HepG2 (cell line): Measurements from ENCODE around the gene RPL23. TPM values are rescaled to one million over a fixed set of nuclear protein-coding genes. Genes with fewer than 3 reads are reported as not detected.

Experiments used
- ATAC-seq: fragments of 200-7000 bp; cut with Tn5 transposase; 3 replicates; pipeline ENCODE4 v1.9.1; 2020; ENCODE audit warnings: mild to moderate bottlenecking, moderate library complexity
- BruUV-seq: library from RNA; stranded (reverse); fragments of 400-500 nt; replicated peaks from 2 replicates; lab custom pipeline; 2021; lab: Mats Ljungman, UMichigan
- CTCF ChIA-PET: fragments of 300-600 bp; formaldehyde crosslinking; extraction: SDS; loops from one replicate; lab custom pipeline; 2021; ENCODE audit warnings: low total read pairs, inconsistent platforms, low intra/inter-chr PET ratio; lab: Yijun Ruan, JAX
- POLR2A ChIA-PET: fragments of 350-600 bp; sonication (Branson Sonifier 250); formaldehyde crosslinking; loops from one replicate; lab custom pipeline; 2020; ENCODE audit warnings: antibody characterized with exemption, inconsistent platforms; lab: Yijun Ruan, JAX
- DNase-seq: peaks from one replicate; pipeline ENCODE4 v3.0.0-alpha.2; 2015; ENCODE audit warnings: low spot score
- FAIRE-seq: peaks from 3 replicates; lab custom pipeline; 2011; peaks lifted over from hg19 to GRCh38; lab: Jason Lieb, UNC
- H2AFZ ChIP-seq: one replicate; pipeline ENCODE4 v1.6.1; 2011; ENCODE audit warnings: low read length, inconsistent platforms
- H3K27ac ChIP-seq: fragments of 300-600 bp; 3 replicates; pipeline ENCODE4 v1.8.0; 2011; ENCODE audit warnings: mixed run types, mild to moderate bottlenecking, mixed read lengths, low read length, inconsistent platforms; ENCODE audit not compliant: insufficient read depth; ENCODE audit errors: extremely low read length
- H3K27me3 ChIP-seq, 2 experiments: fragments of 200-600 bp in 1 of 2; 2 replicates in 1 of 2; 3 replicates in 1 of 2; pipeline versions ENCODE4 v1.6.0 to v1.8.0; 2011; ENCODE audit warnings: low read length in 2 of 2, mild to moderate bottlenecking in 2 of 2, moderate library complexity in 2 of 2, inconsistent platforms in 1 of 2; ENCODE audit not compliant: insufficient read depth in 2 of 2, control insufficient read depth in 1 of 2
- H3K36me3 ChIP-seq, 2 experiments: fragments of 200-600 bp in 1 of 2; replicated peaks in 1 of 2; 2 replicates in 1 of 2; 3 replicates in 1 of 2; pipeline versions ENCODE4 v1.5.1 to v1.8.0; 2011; ENCODE audit warnings: low read length in 2 of 2, inconsistent platforms in 1 of 2; ENCODE audit not compliant: insufficient read depth in 2 of 2, control insufficient read depth in 1 of 2
- H3K4me1 ChIP-seq: 2 replicates; pipeline ENCODE4 v1.5.1; 2012; ENCODE audit warnings: low read length, inconsistent platforms; ENCODE audit not compliant: insufficient read depth
- H3K4me2 ChIP-seq: 2 replicates; pipeline ENCODE4 v1.6.0; 2011; ENCODE audit warnings: low read depth, low read length, inconsistent platforms
- H3K4me3 ChIP-seq, 3 experiments: fragments of 200-600 bp in 1 of 3; sonication (generic), shearing (Covaris generic) in 1 of 3; replicated peaks in 1 of 3; 2 replicates each; pipeline ENCODE4 v1.5.1; 2011 to 2016; ENCODE audit warnings: low read length in 3 of 3, inconsistent platforms in 2 of 3, low read depth in 2 of 3, mild to moderate bottlenecking in 2 of 3, control low read depth in 1 of 3, mixed read lengths in 1 of 3; ENCODE audit not compliant: insufficient read depth in 1 of 3
- H3K79me2 ChIP-seq: one replicate; pipeline ENCODE4 v1.6.1; 2011; ENCODE audit warnings: low read length, inconsistent platforms; ENCODE audit not compliant: insufficient read depth
- H3K9ac ChIP-seq: 2 replicates; pipeline ENCODE4 v1.6.0; 2011; ENCODE audit warnings: mild to moderate bottlenecking, low read depth, low read length, inconsistent platforms; ENCODE audit not compliant: insufficient read depth
- H3K9me3 ChIP-seq: 2 replicates; pipeline ENCODE4 v1.5.1; 2012; ENCODE audit warnings: mild to moderate bottlenecking, low read length
- H4K20me1 ChIP-seq: 2 replicates; pipeline ENCODE4 v1.6.0; 2011; ENCODE audit warnings: inconsistent platforms, mild to moderate bottlenecking, low read length, moderate library complexity; ENCODE audit not compliant: insufficient read depth
- AGO2 ChIP-seq: fragments of 200-400 bp; formaldehyde crosslinking; optimal IDR thresholded peaks from 2 replicates; pipeline ENCODE3; 2017; ENCODE audit warnings: mild to moderate bottlenecking, low read depth, low read length, moderate library complexity
- BORCS8-MEF2B ChIP-seq: sonication (generic); formaldehyde crosslinking; IDR thresholded peaks from 2 replicates; pipeline ENCODE4 v1.8.0; 2022; ENCODE audit warnings: mild to moderate bottlenecking, missing genetic modification reagents
- ETV5 ChIP-seq: IDR thresholded peaks from 2 replicates; pipeline ENCODE4 v1.6.1; 2018; ENCODE audit warnings: missing biosample characterization, missing genetic modification reagents, inconsistent platforms, borderline replicate concordance
- FOXK1 ChIP-seq: sonication (generic); formaldehyde crosslinking; IDR thresholded peaks from 2 replicates; pipeline ENCODE4 v1.4.0; 2020; ENCODE audit warnings: low read depth, missing genetic modification reagents, borderline replicate concordance
- HNRNPL ChIP-seq: fragments of 200-400 bp; formaldehyde crosslinking; IDR thresholded peaks from 2 replicates; pipeline ENCODE4 v1.6.1; 2017; ENCODE audit warnings: mild to moderate bottlenecking, low read depth, low read length
- NRL ChIP-seq: sonication (generic); formaldehyde crosslinking; IDR thresholded peaks from 2 replicates; pipeline ENCODE4 v1.5.0; 2020; ENCODE audit warnings: missing genetic modification reagents, mild to moderate bottlenecking, moderate library complexity, borderline replicate concordance
- RCOR2 ChIP-seq: IDR thresholded peaks from 2 replicates; pipeline ENCODE4 v1.6.1; 2016; ENCODE audit warnings: missing biosample characterization, missing genetic modification reagents
- SRY ChIP-seq: sonication (generic); formaldehyde crosslinking; IDR thresholded peaks from 2 replicates; pipeline ENCODE4 v1.8.0; 2022; ENCODE audit warnings: mild to moderate bottlenecking, missing genetic modification reagents
- TP53 ChIP-seq: sonication (generic); formaldehyde crosslinking; conservative IDR thresholded peaks from 2 replicates; pipeline ENCODE4 v1.4.0; 2020; ENCODE audit warnings: missing genetic modification reagents
- ZNF317 ChIP-seq: sonication (generic); formaldehyde crosslinking; IDR thresholded peaks from 2 replicates; pipeline ENCODE4 v1.5.0; 2020; ENCODE audit warnings: mild to moderate bottlenecking, missing genetic modification reagents
- ZNF589 ChIP-seq: sonication (generic); formaldehyde crosslinking; conservative IDR thresholded peaks from 2 replicates; pipeline ENCODE4 v1.8.0; 2022; ENCODE audit warnings: mild to moderate bottlenecking, moderate library complexity, missing genetic modification reagents
- WGBS: methylation state at CpG from one replicate; pipeline ENCODE4 v1.1.6; 2017; ENCODE audit warnings: low lambda C conversion rate; 5-methylcytosine and 5-hydroxymethylcytosine counted together
- in situ Hi-C: cut with HindIII; loops from 2 replicates; pipeline ENCODE4 v1.10.0; 2017; ENCODE audit warnings: low pct_unique_long_range_greater_than_20kb; ENCODE audit not compliant: extremely low pct_ligation_motif_present
- intact Hi-C: fragments of 100-400 bp; cut with micrococcal nuclease; formaldehyde crosslinking; loops from one replicate; pipeline ENCODE4 v1.10.0; 2022; ENCODE audit not compliant: unreplicated experiment
- polyA plus RNA-seq, 8 experiments: library from polyadenylated mRNA; depleted of rRNA in 3 of 8; stranded (reverse) in 7 of 8; unstranded in 1 of 8; fragments of >200 nt; fragmentation: Illumina TruSeq in 4 of 8; extraction: Trizol in 4 of 8; gene quantifications; 2 replicates each; pipeline versions ENCODE4 v1.2.1 to v1.2.3, GENCODE V29; 2011 to 2016; ENCODE audit warnings: low read depth in 4 of 8, missing spikeins in 1 of 8, mixed read lengths in 1 of 8; ENCODE audit not compliant: insufficient read depth in 1 of 8
- total RNA-seq, 5 experiments: library from RNA; depleted of rRNA; stranded (reverse); fragments of >200 nt; fragmentation: Illumina TruSeq; extraction: Trizol; gene quantifications; 2 replicates each; pipeline ENCODE4 v1.2.3, GENCODE V29; 2016; ENCODE audit warnings: low read depth in 1 of 5
- TF ChIP-seq, protein P1 (sequence below): IDR thresholded peaks from 2 replicates; pipeline ENCODE4 v1.6.1; 2016; ENCODE audit warnings: mild to moderate bottlenecking, missing biosample characterization, missing genetic modification reagents
- TF ChIP-seq, protein P2 (sequence below), 2 experiments: sonication (generic) in 1 of 2; formaldehyde crosslinking in 1 of 2; IDR thresholded peaks; 2 replicates each; pipeline versions ENCODE4 v1.4.0 to v1.6.1; 2018 to 2020; ENCODE audit warnings: missing genetic modification reagents in 2 of 2, borderline replicate concordance in 1 of 2, low read depth in 1 of 2, mild to moderate bottlenecking in 1 of 2, missing biosample characterization in 1 of 2
- TF ChIP-seq, protein P3 (sequence below): sonication (generic); formaldehyde crosslinking; IDR thresholded peaks from 2 replicates; pipeline ENCODE4 v1.5.0; 2020; ENCODE audit warnings: mild to moderate bottlenecking, missing genetic modification reagents

Gene RPL23
- total and polyA plus RNA-seq, 2 of the 13 experiments (the other 11 are each of a cell fraction or from before 2014, with no cell fraction given): 2,790 to 4,860 TPM

DNA sequence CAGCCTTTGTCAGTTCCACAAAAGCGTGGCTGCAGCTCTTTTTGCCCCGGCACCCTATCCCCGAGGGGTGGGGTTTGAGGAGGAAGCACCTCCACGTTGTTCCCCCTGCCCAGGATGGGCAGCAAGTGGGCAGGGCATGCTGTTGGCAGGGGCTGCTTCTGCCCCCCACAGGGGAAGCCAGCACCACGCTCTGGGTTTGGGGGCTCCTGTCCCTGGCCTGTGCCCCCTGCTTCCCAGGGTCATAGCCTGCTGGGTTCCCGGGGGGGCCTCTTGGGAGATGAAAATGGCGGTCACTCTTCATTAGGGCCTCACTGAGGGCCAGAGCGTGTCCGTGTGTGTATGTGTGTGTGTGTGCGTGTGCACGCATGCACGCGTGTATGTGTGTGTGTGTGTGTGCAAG is 39.1 kb upstream of the RPL23 start:
- H3K27ac ChIP-seq: no peak overlapping the region
- DNase-seq (no peak), ATAC-seq (no peak), FAIRE-seq (no peak)
- TF ChIP-seq NRL (0 out of 2 replicates have a peak, but pooled peaks have one; percentile 5), TP53 (CRISPR knock-in tag) (no peak), AGO2 (peak; percentile 68), HNRNPL (0 out of 2 replicates have a peak, but pooled peaks have one; percentile 21)
- no peaks in the 10 kb centered on the region for H3K27me3 ChIP-seq
- in situ Hi-C loops (no loop called here), intact Hi-C loops (no loop called here)
- H3K36me3 ChIP-seq: peaks cover 51 to 83% of the 10 kb centered on the region in 2 experiments
- peaks cover 7% of the 10 kb centered on the region for H3K79me2 ChIP-seq
- H4K20me1 ChIP-seq: peaks cover 14% of the 10 kb centered on the region; the same call in 1 of the 2 replicates
- no peaks in the 10 kb centered on the region for H3K9me3 ChIP-seq
- ChIA-PET POLR2A (no interaction called here), CTCF (no interaction called here)
- peaks cover 19% of the 10 kb centered on the region for H3K4me1 ChIP-seq
- H2AFZ ChIP-seq: no peak overlapping the region
- no peak overlapping the region for H3K4me2 ChIP-seq
- no peak overlapping the region for H3K9ac ChIP-seq
- over 99% methylated on average over 13 of the region's 13 CpGs for WGBS
- no peak overlapping the region for H3K4me3 ChIP-seq
- BruUV-seq: no TSS peak

DNA sequence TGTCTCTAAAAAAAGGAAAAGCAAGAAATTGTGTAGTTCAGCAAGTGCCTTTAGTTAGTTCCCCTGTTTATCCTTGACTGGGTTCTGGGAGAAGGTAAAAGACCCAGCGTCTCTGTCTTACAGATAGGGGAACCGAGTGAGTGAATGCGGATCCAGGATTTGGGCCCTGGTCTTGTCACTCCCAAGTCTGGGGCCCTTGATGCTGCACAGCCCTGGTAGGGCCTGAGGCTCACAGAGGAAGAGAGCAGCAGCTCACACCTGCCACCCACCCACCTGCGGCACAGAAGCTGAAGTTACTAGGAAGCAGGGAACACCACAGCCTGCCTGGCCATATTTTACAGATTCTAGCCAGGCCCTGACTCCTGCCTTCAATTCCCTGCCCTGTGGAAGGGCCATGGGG is 38.6 kb upstream of the RPL23 start:
- Histone ChIP-seq H3K4me3 (no peak overlapping the region), H4K20me1 (peaks cover 10% of the 10 kb centered on the region; the same call in 1 of the 2 replicates), H3K79me2 (peaks cover 11% of the 10 kb centered on the region), H3K36me3 (peaks cover 54 to 84% of the 10 kb centered on the region in 2 experiments), H3K9ac (no peak overlapping the region), H3K27ac (no peak overlapping the region), H3K4me2 (no peak overlapping the region), H3K27me3 (no peaks in the 10 kb centered on the region), H3K4me1 (peaks cover 14% of the 10 kb centered on the region), H2AFZ (no peak overlapping the region), H3K9me3 (no peaks in the 10 kb centered on the region)
- 84% methylated on average over 4 of the region's 4 CpGs for WGBS
- no peak for DNase-seq
- no peak for FAIRE-seq
- BruUV-seq: TSS peak; percentile 31
- in situ Hi-C loops (no loop called here), intact Hi-C loops (no loop called here)
- CTCF ChIA-PET: no interaction called here
- POLR2A ChIA-PET: interaction anchor here (0.7 to 1.0 kb wide), 2 partner anchors 22 to 23 kb away, joined by 3 to 4 read pairs; partner anchors contain the start of gene LASP1
- ATAC-seq: no peak
- TF ChIP-seq ZNF317 (CRISPR knock-in tag) (no peak), RCOR2 (CRISPR knock-in tag) (no peak), BORCS8-MEF2B (CRISPR knock-in tag) (no peak), ETV5 (CRISPR knock-in tag) (no peak), FOXK1 (CRISPR knock-in tag) (no peak), SRY (no peak), ZNF589 (CRISPR knock-in tag) (no peak)
- TF ChIP-seq, protein P1, sequence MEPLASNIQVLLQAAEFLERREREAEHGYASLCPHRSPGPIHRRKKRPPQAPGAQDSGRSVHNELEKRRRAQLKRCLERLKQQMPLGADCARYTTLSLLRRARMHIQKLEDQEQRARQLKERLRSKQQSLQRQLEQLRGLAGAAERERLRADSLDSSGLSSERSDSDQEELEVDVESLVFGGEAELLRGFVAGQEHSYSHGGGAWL (CRISPR knock-in tag): no peak
- TF ChIP-seq, protein P2, sequence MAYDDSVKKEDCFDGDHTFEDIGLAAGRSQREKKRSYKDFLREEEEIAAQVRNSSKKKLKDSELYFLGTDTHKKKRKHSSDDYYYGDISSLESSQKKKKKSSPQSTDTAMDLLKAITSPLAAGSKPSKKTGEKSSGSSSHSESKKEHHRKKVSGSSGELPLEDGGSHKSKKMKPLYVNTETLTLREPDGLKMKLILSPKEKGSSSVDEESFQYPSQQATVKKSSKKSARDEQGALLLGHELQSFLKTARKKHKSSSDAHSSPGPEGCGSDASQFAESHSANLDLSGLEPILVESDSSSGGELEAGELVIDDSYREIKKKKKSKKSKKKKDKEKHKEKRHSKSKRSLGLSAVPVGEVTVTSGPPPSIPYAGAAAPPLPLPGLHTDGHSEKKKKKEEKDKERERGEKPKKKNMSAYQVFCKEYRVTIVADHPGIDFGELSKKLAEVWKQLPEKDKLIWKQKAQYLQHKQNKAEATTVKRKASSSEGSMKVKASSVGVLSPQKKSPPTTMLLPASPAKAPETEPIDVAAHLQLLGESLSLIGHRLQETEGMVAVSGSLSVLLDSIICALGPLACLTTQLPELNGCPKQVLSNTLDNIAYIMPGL (CRISPR knock-in tag; IDR thresholded peaks at IDR 0.05; ENCODE audit: borderline replicate concordance in 1 of 2, low read depth in 1 of 2): no peak
- TF ChIP-seq, protein P3, sequence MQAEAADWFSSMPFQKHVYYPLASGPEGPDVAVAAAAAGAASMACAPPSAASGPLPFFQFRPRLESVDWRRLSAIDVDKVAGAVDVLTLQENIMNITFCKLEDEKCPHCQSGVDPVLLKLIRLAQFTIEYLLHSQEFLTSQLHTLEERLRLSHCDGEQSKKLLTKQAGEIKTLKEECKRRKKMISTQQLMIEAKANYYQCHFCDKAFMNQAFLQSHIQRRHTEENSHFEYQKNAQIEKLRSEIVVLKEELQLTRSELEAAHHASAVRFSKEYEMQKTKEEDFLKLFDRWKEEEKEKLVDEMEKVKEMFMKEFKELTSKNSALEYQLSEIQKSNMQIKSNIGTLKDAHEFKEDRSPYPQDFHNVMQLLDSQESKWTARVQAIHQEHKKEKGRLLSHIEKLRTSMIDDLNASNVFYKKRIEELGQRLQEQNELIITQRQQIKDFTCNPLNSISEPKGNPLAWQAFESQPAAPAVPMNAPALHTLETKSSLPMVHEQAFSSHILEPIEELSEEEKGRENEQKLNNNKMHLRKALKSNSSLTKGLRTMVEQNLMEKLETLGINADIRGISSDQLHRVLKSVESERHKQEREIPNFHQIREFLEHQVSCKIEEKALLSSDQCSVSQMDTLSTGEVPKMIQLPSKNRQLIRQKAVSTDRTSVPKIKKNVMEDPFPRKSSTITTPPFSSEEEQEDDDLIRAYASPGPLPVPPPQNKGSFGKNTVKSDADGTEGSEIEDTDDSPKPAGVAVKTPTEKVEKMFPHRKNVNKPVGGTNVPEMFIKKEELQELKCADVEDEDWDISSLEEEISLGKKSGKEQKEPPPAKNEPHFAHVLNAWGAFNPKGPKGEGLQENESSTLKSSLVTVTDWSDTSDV: no peak
